BJ (cell line): ENCODE data around the gene ZYG11B. TPM values are rescaled to one million over a fixed set of nuclear protein-coding genes. Genes with fewer than 3 reads are reported as not detected.
"Not testable (repeated sequence)": the region's sequence is repeated elsewhere in the genome, so short reads cannot be mapped to it uniquely, and the experiment has no call there.

Experiments used
- CTCF ChIA-PET: fragments of 350-600 bp; formaldehyde crosslinking; extraction: SDS; loops from one replicate; lab custom pipeline; 2021; ENCODE audit warnings: antibody characterized with exemption, inconsistent platforms; lab: Yijun Ruan, JAX
- POLR2A ChIA-PET: fragments of 300-600 bp; sonication (Branson Sonifier 250); formaldehyde crosslinking; extraction: SDS; loops from one replicate; lab custom pipeline; 2021; ENCODE audit warnings: antibody characterized with exemption; lab: Charles Lee
- DNase-seq: peaks from one replicate; pipeline ENCODE4 v3.0.0-alpha.2; 2011; ENCODE audit warnings: low read depth
- H3K27me3 ChIP-seq: 2 replicates; pipeline ENCODE4 v1.6.0; 2011; ENCODE audit warnings: low read length; ENCODE audit not compliant: control insufficient read depth, insufficient read depth
- H3K36me3 ChIP-seq: 2 replicates; pipeline ENCODE4 v1.5.1; 2011; ENCODE audit warnings: low read length; ENCODE audit not compliant: control insufficient read depth, insufficient read depth
- H3K4me3 ChIP-seq: 2 replicates; pipeline ENCODE4 v1.5.1; 2011; ENCODE audit warnings: low read depth, mild to moderate bottlenecking, control low read depth, low read length
- polyA plus RNA-seq: library from polyadenylated mRNA; depleted of rRNA; stranded (reverse); fragments of >200 nt; gene quantifications from 2 replicates; pipeline ENCODE4 v1.2.3, GENCODE V29; 2011
- TF ChIP-seq, protein P1 (sequence below): IDR thresholded peaks from 2 replicates; pipeline ENCODE4 v1.5.1; 2011; ENCODE audit warnings: low read depth, mild to moderate bottlenecking, control low read depth, inconsistent platforms, low read length, moderate library complexity; ENCODE audit not compliant: insufficient read depth

ZYG11B gene
- polyA plus RNA-seq, 1 experiment: 19.0 TPM

DNA sequence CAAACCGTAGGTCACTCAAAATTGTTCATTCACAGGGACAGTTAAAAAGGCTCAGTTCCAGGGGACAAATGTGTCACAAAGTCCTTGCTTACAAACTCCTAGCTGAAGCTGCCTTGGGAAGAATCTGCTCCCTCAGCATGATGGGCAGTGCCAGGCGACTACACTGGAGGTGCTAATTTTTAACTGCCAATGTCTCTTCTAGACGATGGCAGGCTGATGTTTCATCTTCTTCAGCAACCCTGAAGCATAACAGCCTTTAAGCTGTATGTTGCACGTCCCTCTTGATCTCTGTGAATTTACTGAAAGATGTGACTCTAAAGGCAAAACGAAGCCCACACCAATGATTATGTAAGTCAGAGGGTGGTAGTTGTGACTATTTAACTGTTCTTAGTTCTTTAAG is 39.4 kb upstream of the ZYG11B start:
- POLR2A ChIA-PET: no interaction called here
- Histone ChIP-seq H3K4me3 (no peak overlapping the region), H3K36me3 (peaks cover 11% of the 10 kb centered on the region), H3K27me3 (no peaks in the 10 kb centered on the region)
- TF ChIP-seq, protein P1, sequence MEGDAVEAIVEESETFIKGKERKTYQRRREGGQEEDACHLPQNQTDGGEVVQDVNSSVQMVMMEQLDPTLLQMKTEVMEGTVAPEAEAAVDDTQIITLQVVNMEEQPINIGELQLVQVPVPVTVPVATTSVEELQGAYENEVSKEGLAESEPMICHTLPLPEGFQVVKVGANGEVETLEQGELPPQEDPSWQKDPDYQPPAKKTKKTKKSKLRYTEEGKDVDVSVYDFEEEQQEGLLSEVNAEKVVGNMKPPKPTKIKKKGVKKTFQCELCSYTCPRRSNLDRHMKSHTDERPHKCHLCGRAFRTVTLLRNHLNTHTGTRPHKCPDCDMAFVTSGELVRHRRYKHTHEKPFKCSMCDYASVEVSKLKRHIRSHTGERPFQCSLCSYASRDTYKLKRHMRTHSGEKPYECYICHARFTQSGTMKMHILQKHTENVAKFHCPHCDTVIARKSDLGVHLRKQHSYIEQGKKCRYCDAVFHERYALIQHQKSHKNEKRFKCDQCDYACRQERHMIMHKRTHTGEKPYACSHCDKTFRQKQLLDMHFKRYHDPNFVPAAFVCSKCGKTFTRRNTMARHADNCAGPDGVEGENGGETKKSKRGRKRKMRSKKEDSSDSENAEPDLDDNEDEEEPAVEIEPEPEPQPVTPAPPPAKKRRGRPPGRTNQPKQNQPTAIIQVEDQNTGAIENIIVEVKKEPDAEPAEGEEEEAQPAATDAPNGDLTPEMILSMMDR: no peak
- CTCF ChIA-PET: interaction anchor here (0.5 to 2.3 kb wide), 11 partner anchors 12 to 560 kb away, joined by 3 to 14 read pairs (median 4); no protein-coding TSS in a partner anchor
- no peak for DNase-seq

DNA sequence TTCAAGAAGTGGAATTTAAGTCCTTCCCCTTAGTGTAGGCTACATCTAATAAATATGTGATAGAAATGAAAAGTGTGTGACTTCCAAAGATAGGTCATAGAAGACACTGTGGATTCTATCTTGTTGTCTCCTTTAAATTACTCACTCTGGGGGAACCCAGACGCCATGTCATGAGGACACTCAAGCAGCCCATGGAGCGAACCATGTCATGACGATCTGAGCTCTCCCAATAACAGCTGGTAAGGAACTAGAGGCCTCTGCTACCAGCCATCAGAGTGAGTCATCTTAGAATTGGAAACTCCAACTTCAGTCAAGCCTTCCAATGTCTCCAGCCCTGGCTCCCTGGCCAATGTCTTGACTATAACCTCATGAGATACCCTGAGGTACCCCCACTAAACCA is 34.4 kb upstream of the ZYG11B start:
- DNase-seq: no peak
- TF ChIP-seq, protein P1: no peak
- H3K4me3 ChIP-seq: no peak overlapping the region
- no peaks in the 10 kb centered on the region for H3K27me3 ChIP-seq
- ChIA-PET POLR2A (no interaction called here), CTCF (no interaction called here)
- H3K36me3 ChIP-seq: peaks cover 16% of the 10 kb centered on the region

DNA sequence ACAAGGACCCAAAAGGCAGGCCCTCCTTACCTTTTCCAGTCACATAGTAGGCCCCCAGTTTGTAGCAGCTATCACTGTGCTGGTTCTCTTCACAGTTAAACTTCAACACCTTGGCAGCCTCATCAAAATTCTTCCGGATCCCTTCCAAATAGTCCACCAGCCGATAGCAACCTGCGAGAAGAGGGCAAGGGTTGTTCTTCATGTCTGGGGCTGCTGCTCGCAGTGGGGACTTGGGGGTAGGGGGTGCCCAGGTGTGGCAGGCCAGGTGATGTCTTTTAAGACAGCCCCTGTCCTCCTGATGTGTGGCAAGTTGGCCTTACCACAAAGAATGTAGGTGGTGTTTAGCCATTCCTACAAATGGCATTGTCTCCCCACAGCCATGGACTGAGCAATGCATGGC is 33.6 kb upstream of the ZYG11B start:
- H3K36me3 ChIP-seq: peaks cover 13% of the 10 kb centered on the region
- H3K27me3 ChIP-seq: no peaks in the 10 kb centered on the region
- H3K4me3 ChIP-seq: no peak overlapping the region
- CTCF ChIA-PET: no interaction called here
- POLR2A ChIA-PET: no interaction called here
- no peak for DNase-seq
- TF ChIP-seq, protein P1: no peak

DNA sequence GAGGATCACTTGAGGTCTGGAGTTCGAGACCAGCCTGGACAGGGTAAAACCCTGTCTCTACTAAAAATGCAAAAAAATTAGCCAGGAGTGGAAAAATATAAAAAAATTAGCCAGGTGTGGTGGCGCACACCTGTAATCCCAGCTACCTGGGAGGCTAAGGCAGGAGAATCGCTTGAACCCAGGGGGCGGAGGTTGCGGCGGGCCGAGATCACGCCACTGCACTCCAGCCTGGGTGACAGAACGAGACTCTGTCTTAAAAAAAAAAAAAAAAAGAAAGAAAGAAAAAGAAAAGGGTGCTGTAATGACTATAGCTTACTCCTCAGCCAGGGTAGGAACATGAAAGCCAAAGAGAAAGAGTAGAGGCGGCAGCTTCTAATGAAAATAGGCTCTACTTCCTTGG is 32.9 kb upstream of the ZYG11B start:
- POLR2A ChIA-PET, H3K4me3 ChIP-seq, CTCF ChIA-PET: not testable (repeated sequence)

DNA sequence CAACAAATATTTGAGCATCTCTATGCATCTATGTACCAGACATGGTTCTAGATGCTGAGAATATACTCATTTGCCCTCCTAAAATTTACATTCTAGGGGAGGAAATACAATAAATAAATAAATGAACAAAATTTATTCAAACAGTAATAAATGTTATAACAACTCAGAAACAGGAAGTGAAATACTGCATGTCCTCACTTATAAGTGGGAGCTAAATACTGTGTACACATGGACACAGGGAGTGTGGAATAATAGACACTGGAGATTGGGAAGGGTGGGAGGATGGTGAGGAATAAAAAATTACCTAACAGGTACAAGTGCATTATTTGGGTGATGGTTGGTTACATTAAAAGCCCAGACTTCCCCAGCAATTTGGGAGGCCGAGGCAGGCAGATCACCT is 32.4 kb upstream of the ZYG11B start:
- ChIA-PET POLR2A (no interaction called here), CTCF (no interaction called here)
- Histone ChIP-seq H3K36me3 (peaks cover 10% of the 10 kb centered on the region), H3K27me3 (no peaks in the 10 kb centered on the region), H3K4me3 (no peak overlapping the region)
- TF ChIP-seq, protein P1: no peak
- no peak for DNase-seq

More for the DNA sequence above, 32.9 kb upstream of the ZYG11B start:
- peaks cover 12% of the 10 kb centered on the region for H3K36me3 ChIP-seq
- DNase-seq, H3K27me3 ChIP-seq: not testable (repeated sequence)

DNA sequence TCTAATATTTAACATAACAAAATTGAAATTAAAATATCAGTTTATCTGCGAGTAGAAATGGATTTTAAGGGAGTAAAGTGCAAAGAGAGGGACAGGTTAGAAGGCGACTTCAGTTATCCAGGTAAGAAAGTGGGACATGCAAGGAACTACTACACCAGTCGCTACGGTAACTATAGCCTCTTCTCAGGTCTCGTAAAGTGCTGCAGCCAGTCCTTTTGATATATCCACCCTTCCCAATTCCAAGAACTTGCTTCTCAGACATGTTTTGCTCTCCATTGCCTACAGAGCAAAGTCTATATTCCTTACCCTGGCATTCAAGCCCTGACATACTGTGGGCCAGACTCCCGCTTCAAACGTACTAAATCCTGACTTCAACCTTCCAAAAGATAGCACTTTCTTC is 30.6 kb upstream of the ZYG11B start:
- ChIA-PET CTCF (no interaction called here), POLR2A (no interaction called here)
- DNase-seq: no peak
- H3K4me3 ChIP-seq: no peak overlapping the region
- TF ChIP-seq, protein P1: no peak
- H3K27me3 ChIP-seq: no peaks in the 10 kb centered on the region
- peaks cover 10% of the 10 kb centered on the region for H3K36me3 ChIP-seq
